Left kidney (tissue), 2 donors: ENCODE measurements around the gene DOCK9. TPM values are rescaled to one million over a fixed set of nuclear protein-coding genes. Genes with fewer than 3 reads are reported as not detected.
"Not testable (repeated sequence)": the region's sequence is repeated elsewhere in the genome, so short reads cannot be mapped to it uniquely, and the experiment has no call there.

Experiments used
- DNase-seq: peaks from one replicate; pipeline ENCODE4 v3.0.0-alpha.2; 2013
- polyA plus RNA-seq: library from polyadenylated mRNA; unstranded; fragments of 120-200 nt; gene quantifications from one replicate; pipeline ENCODE4 v1.2.1, GENCODE V29; 2013; ENCODE audit not compliant: insufficient read length

The DOCK9 gene
- polyA plus RNA-seq, 1 donor: 66.5 TPM

GRCh38 chr13:98917116-98917515 is 60.7 kb downstream of the DOCK9 start:
- DNase-seq: no peak

- DNase-seq: no peak
These were observed 61.5 kb downstream of the DOCK9 start for GRCh38 chr13:98916403-98916802.

- no peak for DNase-seq
These were observed 61.9 kb downstream of the DOCK9 start for GRCh38 chr13:98915981-98916380.

- no peak for DNase-seq
These were observed 62.3 kb downstream of the DOCK9 start for GRCh38 chr13:98915563-98915962.

- DNase-seq: no peak
These were observed 64.1 kb downstream of the DOCK9 start for GRCh38 chr13:98913741-98914140.

- DNase-seq: no peak
These were observed 65.0 kb downstream of the DOCK9 start for GRCh38 chr13:98912846-98913245.

GRCh38 chr13:98910501-98910951 is 67.3 kb downstream of the DOCK9 start:
- DNase-seq: no peak

- no peak for DNase-seq
These were observed 68.8 kb downstream of the DOCK9 start for GRCh38 chr13:98909016-98909415.

GRCh38 chr13:98906746-98907502 is 70.9 kb downstream of the DOCK9 start:
- DNase-seq: no peak

- no peak for DNase-seq
These were observed 72.7 kb downstream of the DOCK9 start for GRCh38 chr13:98905199-98905598.

- no peak for DNase-seq
These were observed 77.4 kb downstream of the DOCK9 start for GRCh38 chr13:98900442-98900841.

- no peak for DNase-seq
These were observed 80.2 kb downstream of the DOCK9 start for GRCh38 chr13:98897706-98898105.

- DNase-seq: no peak
These were observed 81.1 kb downstream of the DOCK9 start for GRCh38 chr13:98896868-98897144.

GRCh38 chr13:98896083-98896867 is 81.6 kb downstream of the DOCK9 start:
- DNase-seq: no peak

GRCh38 chr13:98894814-98895213 is 83.0 kb downstream of the DOCK9 start:
- DNase-seq: not testable (repeated sequence)

GRCh38 chr13:98893371-98893770 is 84.5 kb downstream of the DOCK9 start:
- no peak for DNase-seq

GRCh38 chr13:98892821-98893220 is 85.0 kb downstream of the DOCK9 start:
- DNase-seq: no peak

GRCh38 chr13:98892077-98892476 is 85.8 kb downstream of the DOCK9 start:
- DNase-seq: no peak

GRCh38 chr13:98890925-98891324 is 86.9 kb downstream of the DOCK9 start:
- DNase-seq: no peak

- no peak for DNase-seq
These were observed 87.7 kb downstream of the DOCK9 start for GRCh38 chr13:98890186-98890585.

- DNase-seq: no peak
These were observed 88.3 kb downstream of the DOCK9 start for GRCh38 chr13:98889419-98890085.

- DNase-seq: no peak
These were observed 89.0 kb downstream of the DOCK9 start for GRCh38 chr13:98888890-98889279.

- DNase-seq: no peak
These were observed 89.5 kb downstream of the DOCK9 start for GRCh38 chr13:98888222-98888889.
